Peyer's patch (tissue), 4 donors: ENCODE data around the gene PRDM15.

Experiments
- POLR2A ChIP-seq, 2 donors: fragments of 450-650 bp; IDR thresholded peaks; one replicate each; pipeline ENCODE4 v1.5.1; 2017; ENCODE audit warnings: antibody characterized with exemption in 2 of 2, mild to moderate bottlenecking in 2 of 2, moderate library complexity in 2 of 2
- TF ChIP-seq, protein P1 (sequence below), 6 experiments: fragments of 450-650 bp in 4 of 6; fragments of 200-600 bp in 2 of 6; sonication (generic) in 1 of 6; IDR thresholded peaks; one replicate each; pipeline ENCODE4 v1.5.1; 2017 to 2019; ENCODE audit warnings: antibody characterized with exemption in 6 of 6, mild to moderate bottlenecking in 3 of 6, moderate library complexity in 1 of 6

DNA sequence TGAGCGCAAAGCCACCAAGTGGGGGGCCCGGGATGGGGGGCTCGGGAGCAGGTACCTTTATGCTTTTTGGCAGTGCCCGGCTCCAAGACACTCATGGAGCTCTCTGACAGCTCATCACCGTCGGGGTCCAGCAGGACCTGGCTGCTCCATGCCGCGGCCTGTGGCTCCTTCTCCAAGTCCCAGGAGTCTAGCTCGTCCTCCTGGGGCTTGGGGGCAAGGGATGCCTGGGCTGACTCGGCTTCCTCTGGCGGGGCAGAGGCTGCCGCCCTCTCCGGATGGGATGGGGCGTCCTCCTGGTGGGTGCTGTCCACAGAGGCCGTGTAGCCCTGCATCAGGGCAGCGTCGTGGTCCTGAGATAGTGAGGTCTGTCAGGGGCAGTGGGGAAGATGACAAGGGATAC lies 19.9 kb upstream of the PRDM15 start:
- TF ChIP-seq, protein P1, sequence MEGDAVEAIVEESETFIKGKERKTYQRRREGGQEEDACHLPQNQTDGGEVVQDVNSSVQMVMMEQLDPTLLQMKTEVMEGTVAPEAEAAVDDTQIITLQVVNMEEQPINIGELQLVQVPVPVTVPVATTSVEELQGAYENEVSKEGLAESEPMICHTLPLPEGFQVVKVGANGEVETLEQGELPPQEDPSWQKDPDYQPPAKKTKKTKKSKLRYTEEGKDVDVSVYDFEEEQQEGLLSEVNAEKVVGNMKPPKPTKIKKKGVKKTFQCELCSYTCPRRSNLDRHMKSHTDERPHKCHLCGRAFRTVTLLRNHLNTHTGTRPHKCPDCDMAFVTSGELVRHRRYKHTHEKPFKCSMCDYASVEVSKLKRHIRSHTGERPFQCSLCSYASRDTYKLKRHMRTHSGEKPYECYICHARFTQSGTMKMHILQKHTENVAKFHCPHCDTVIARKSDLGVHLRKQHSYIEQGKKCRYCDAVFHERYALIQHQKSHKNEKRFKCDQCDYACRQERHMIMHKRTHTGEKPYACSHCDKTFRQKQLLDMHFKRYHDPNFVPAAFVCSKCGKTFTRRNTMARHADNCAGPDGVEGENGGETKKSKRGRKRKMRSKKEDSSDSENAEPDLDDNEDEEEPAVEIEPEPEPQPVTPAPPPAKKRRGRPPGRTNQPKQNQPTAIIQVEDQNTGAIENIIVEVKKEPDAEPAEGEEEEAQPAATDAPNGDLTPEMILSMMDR (IDR thresholded peaks at IDR 0.05) = no peak
- TF ChIP-seq POLR2A (IDR thresholded peaks at IDR 0.05) = no peak
